WTC11 (cell line): ENCODE results near the gene GHRHR.

Source experiments
- ARID4B ChIP-seq: sonication (generic); formaldehyde crosslinking; IDR thresholded peaks from 2 replicates; pipeline ENCODE4 v1.8.0; 2023; ENCODE audit warnings: missing genetic modification reagents, mild to moderate bottlenecking, borderline replicate concordance
- CTCF ChIP-seq: fragments of 200-600 bp; IDR thresholded peaks from 2 replicates; pipeline ENCODE4 v1.8.0; 2022; ENCODE audit warnings: antibody characterized with exemption
- MAX ChIP-seq: sonication (generic); formaldehyde crosslinking; IDR thresholded peaks from 2 replicates; pipeline ENCODE4 v1.8.0; 2022; ENCODE audit warnings: mild to moderate bottlenecking, missing genetic modification reagents
- PRDM15 ChIP-seq: sonication (generic); formaldehyde crosslinking; IDR thresholded peaks from 2 replicates; pipeline ENCODE4 v1.8.0; 2022; ENCODE audit warnings: missing genetic modification reagents
- SP1 ChIP-seq: sonication (generic); formaldehyde crosslinking; conservative IDR thresholded peaks from 2 replicates; pipeline ENCODE4 v1.8.1; 2022; ENCODE audit warnings: missing genetic modification reagents
- ZNF512 ChIP-seq: sonication (generic); formaldehyde crosslinking; IDR thresholded peaks from 2 replicates; pipeline ENCODE4 v1.8.1; 2022; ENCODE audit warnings: missing genetic modification reagents, borderline replicate concordance

- TF ChIP-seq MAX (CRISPR knock-in tag) (no peak), CTCF (no peak), PRDM15 (no peak), SP1 (no peak), ZNF512 (no peak), ARID4B (no peak)
Measured at GRCh38 chr7:30995536-30995935, 31.8 kb downstream of the GHRHR start.
